ENCODE measurements around the gene DGKG.

DNA sequence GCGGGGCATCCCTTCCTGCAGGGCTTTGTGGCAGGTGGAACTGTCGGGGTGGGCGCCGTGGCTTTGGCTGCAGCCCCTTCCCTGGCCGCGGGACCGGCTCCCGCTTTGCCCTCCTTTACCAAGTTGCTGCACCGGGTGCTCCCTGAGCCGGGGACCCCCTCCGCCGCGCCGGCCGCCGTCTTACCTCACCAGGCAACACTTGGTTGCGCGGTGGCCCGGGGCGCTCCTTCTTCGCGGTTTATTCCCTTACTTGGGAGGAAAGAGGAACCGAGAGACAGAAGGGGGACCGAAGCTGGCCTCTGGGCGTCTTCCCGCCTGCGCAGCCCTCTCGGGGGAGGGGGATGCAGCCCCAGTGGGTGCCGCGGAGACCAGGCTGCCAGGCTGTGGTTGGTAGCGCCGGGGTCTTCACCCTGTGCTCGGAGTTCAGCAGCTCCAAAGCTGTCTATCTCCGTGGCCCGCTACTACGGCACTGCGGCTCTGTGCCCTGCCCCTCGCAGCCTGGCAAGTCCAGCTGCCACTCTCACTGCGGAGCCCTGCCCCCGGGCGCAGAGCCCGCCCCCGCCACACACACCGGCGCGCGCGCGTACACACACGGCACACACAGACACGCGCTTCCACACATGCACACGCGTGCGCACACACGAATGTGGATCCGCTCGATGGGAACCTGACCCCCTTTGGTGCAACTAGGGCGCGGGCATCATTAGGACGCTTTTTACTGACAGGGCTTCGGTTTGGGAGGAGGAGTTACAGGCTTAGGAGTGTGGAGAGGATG lies at the start of gene DGKG:
- TF ChIP-seq CTCF (IDR thresholded peaks at IDR 0.05) (no peak), POLR2A (IDR thresholded peaks at IDR 0.05) (no peak)

All from testis (tissue), 2 donors.